Panc1 (cell line): ENCODE results near the gene PTH2. TPM values are rescaled to one million over a fixed set of nuclear protein-coding genes. Genes with fewer than 3 reads are reported as not detected.
A peak's percentile ranks its signal among the peaks of the same experiment; 100 is the strongest.

Source experiments
- ATAC-seq: fragments of 200-7000 bp; cut with Tn5 transposase; 2 replicates; pipeline ENCODE4 v1.9.1; 2020; ENCODE audit warnings: mild to moderate bottlenecking, moderate library complexity
- BruUV-seq: library from RNA; stranded (reverse); fragments of 400-500 nt; replicated peaks from 2 replicates; lab custom pipeline; 2021; lab: Mats Ljungman, UMichigan
- CTCF ChIA-PET: fragments of 300-600 bp; sonication (Branson Sonifier 250); formaldehyde crosslinking; loops from one replicate; lab custom pipeline; 2022; ENCODE audit warnings: antibody characterized with exemption; lab: Charles Lee
- POLR2A ChIA-PET: fragments of 300-600 bp; sonication (Branson Sonifier 250); formaldehyde crosslinking; loops from one replicate; lab custom pipeline; 2022; ENCODE audit warnings: antibody characterized with exemption; lab: Charles Lee
- DNase-seq: peaks from one replicate; pipeline ENCODE4 v3.0.0-alpha.2; 2010; ENCODE audit warnings: low read depth, low spot score
- H3K27ac ChIP-seq: 2 replicates; pipeline ENCODE4 v1.5.1; 2011; ENCODE audit warnings: mild to moderate bottlenecking, low read length, inconsistent platforms
- H3K27me3 ChIP-seq: fragments of 200-500 bp; sonication (Bioruptor generic); 2 replicates; pipeline ENCODE4 v1.6.0; 2014; ENCODE audit warnings: low read length, inconsistent platforms; ENCODE audit not compliant: control insufficient read depth, insufficient read depth
- H3K36me3 ChIP-seq: fragments of 200-500 bp; sonication (Bioruptor generic); 2 replicates; pipeline ENCODE4 v1.5.1; 2014; ENCODE audit warnings: inconsistent platforms, mild to moderate bottlenecking, low read length, moderate library complexity; ENCODE audit not compliant: control insufficient read depth, insufficient read depth
- H3K4me1 ChIP-seq: 2 replicates; pipeline ENCODE4 v1.5.1; 2011; ENCODE audit warnings: inconsistent platforms, mild to moderate bottlenecking, low read length, moderate library complexity; ENCODE audit not compliant: control insufficient read depth, insufficient read depth
- H3K4me3 ChIP-seq, 2 experiments: 2 replicates each; pipeline ENCODE4 v1.5.1; 2011 to 2012; ENCODE audit warnings: low read depth in 2 of 2, low read length in 2 of 2, mild to moderate bottlenecking in 2 of 2, inconsistent platforms in 1 of 2, moderate library complexity in 1 of 2
- H3K9me3 ChIP-seq: fragments of 200-500 bp; sonication (Bioruptor generic); 2 replicates; pipeline ENCODE4 v1.5.1; 2014; ENCODE audit warnings: low read depth, mild to moderate bottlenecking, inconsistent platforms, low read length, moderate library complexity; ENCODE audit not compliant: control insufficient read depth, insufficient read depth
- CTCF ChIP-seq: fragments of 450-650 bp; IDR thresholded peaks from 2 replicates; pipeline ENCODE4 v1.5.1; 2017; ENCODE audit warnings: mild to moderate bottlenecking
- POLR2AphosphoS5 ChIP-seq: IDR thresholded peaks from 2 replicates; pipeline ENCODE4 v1.6.1; 2012; ENCODE audit warnings: mild to moderate bottlenecking, low read depth, low read length, moderate library complexity
- REST ChIP-seq, 2 experiments: IDR thresholded peaks; 2 replicates each; pipeline ENCODE4 v1.6.1; 2011 to 2012; ENCODE audit warnings: low read depth in 2 of 2, control low read depth in 1 of 2, low read length in 1 of 2, mild to moderate bottlenecking in 1 of 2, moderate library complexity in 1 of 2; ENCODE audit not compliant: insufficient read depth in 1 of 2
- SIN3A ChIP-seq: IDR thresholded peaks from 2 replicates; pipeline ENCODE4 v1.6.1; 2012; ENCODE audit warnings: low read depth, mild to moderate bottlenecking, low read length, moderate library complexity, borderline replicate concordance; ENCODE audit not compliant: insufficient read depth
- TCF7L2 ChIP-seq: IDR thresholded peaks from 2 replicates; pipeline ENCODE4 v1.6.1; 2011; ENCODE audit warnings: mild to moderate bottlenecking, low read depth, low read length, inconsistent platforms
- in situ Hi-C: cut with HindIII; loops from 2 replicates; pipeline ENCODE4 v1.10.0; 2016; ENCODE audit warnings: low sequenced_read_pairs, low pct_unique_long_range_greater_than_20kb
- intact Hi-C: fragments of 100-400 bp; cut with micrococcal nuclease; formaldehyde crosslinking; loops from one replicate; pipeline ENCODE4 v1.10.0; 2022; ENCODE audit not compliant: unreplicated experiment
- total RNA-seq: library from RNA; stranded (reverse); gene quantifications from one replicate; pipeline ENCODE4 v1.2.1, GENCODE V29; 2021; ENCODE audit not compliant: unreplicated experiment

Gene PTH2
- total RNA-seq, 1 experiment from 2014 or later, result not detected

DNA sequence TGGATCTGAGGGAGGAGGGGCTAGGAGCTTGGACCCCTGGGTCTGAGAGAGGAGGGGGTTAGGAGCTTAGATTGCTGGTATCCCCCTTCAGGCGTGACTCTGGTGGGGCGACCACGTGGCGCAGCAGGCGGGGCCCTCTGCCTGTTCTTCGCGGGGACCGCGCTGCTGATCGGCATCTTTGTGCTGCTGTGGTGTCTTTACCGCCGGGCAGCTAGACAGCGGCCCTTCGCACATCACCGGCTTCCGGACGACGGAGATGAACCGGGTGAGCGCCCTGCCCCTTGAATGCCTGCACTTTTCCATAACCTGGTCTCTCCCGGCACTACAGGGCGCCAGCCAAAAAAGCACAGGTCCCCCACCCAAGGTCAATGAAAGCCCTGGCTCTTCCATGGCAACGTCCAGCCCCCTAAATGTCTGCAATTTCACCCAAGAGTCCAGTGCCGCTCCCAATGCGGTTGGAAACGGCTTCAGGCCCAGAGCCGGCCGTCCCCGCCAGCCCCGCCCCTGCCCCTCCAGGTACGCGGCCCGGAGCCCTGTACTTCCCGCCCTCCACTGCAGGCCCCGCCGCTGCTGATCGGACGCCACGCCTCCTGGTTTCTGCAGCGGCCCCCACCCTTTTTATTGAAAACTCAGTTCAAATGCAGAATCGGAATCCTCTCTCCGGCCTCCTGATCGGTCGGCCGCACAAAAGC is 4.8 kb upstream of the PTH2 start:
- Histone ChIP-seq H3K36me3 (no peaks in the 10 kb centered on the region), H3K4me1 (no peaks in the 10 kb centered on the region; the same call in 1 of the 2 replicates), H3K27me3 (no peaks in the 10 kb centered on the region; the same call in 1 of the 2 replicates), H3K27ac (no peak overlapping the region), H3K9me3 (no peaks in the 10 kb centered on the region), H3K4me3 (peak overlapping the region; percentile 15 to 28; a peak in 2 of 4 replicates)
- TF ChIP-seq REST (IDR thresholded peaks at IDR 0.05; ENCODE audit: insufficient read depth in 1 of 2, low read depth in 2 of 2, low read length in 1 of 2), result no peak
- no peak for TF ChIP-seq POLR2AphosphoS5
- no peak for TF ChIP-seq TCF7L2
- TF ChIP-seq CTCF, result no peak
- no peak for TF ChIP-seq SIN3A
- in situ Hi-C loops (no loop called here), intact Hi-C loops (no loop called here)
- ATAC-seq (peak; percentile 75), DNase-seq (no peak)
- CTCF ChIA-PET, result no interaction called here
- POLR2A ChIA-PET, result no interaction called here
- no TSS peak for BruUV-seq

GRCh38 chr19:49427339-49427738 is 4.1 kb upstream of the PTH2 start:
- H3K4me3 ChIP-seq, result no peak overlapping the region
- CTCF ChIA-PET, result no interaction called here
- in situ Hi-C loops, result no loop called here
- no peaks in the 10 kb centered on the region for H3K36me3 ChIP-seq
- BruUV-seq, result no TSS peak
- H3K27ac ChIP-seq, result no peak overlapping the region
- intact Hi-C loops, result no loop called here
- TF ChIP-seq REST (IDR thresholded peaks at IDR 0.05; ENCODE audit: insufficient read depth in 1 of 2, low read depth in 2 of 2, low read length in 1 of 2) (no peak), TCF7L2 (no peak), CTCF (no peak), POLR2AphosphoS5 (no peak)
- ATAC-seq, result no peak
- peaks cover 3% of the 10 kb centered on the region; the same call in 1 of the 2 replicates for H3K4me1 ChIP-seq
- H3K9me3 ChIP-seq, result no peaks in the 10 kb centered on the region
- H3K27me3 ChIP-seq, result no peaks in the 10 kb centered on the region; the same call in 1 of the 2 replicates
- POLR2A ChIA-PET, result no interaction called here
- DNase-seq, result no peak
